Measurements from ENCODE around the gene NACC2.

The NACC2 gene

GRCh38 chr9:136086951-136087740, 7.9 kb downstream of the NACC2 start:
- TF ChIP-seq CTCF (IDR thresholded peaks at IDR 0.05; ENCODE audit: low read length, missing control alignments) = no peak
- no peak for DNase-seq (ENCODE audit: low read depth)
- H3K4me3 ChIP-seq (replicated peaks; ENCODE audit: low read depth, low read length) = no peak overlapping the region

GRCh38 chr9:136086213-136086881, 8.7 kb downstream of the NACC2 start:
- no peak for TF ChIP-seq CTCF (IDR thresholded peaks at IDR 0.05; ENCODE audit: low read length, missing control alignments)
- H3K4me3 ChIP-seq (replicated peaks; ENCODE audit: low read depth, low read length) = no peak overlapping the region
- no peak for DNase-seq (ENCODE audit: low read depth)

GRCh38 chr9:136085815-136086212, 9.3 kb downstream of the NACC2 start:
- no peak for DNase-seq (ENCODE audit: low read depth)
- no peak for TF ChIP-seq CTCF (IDR thresholded peaks at IDR 0.05; ENCODE audit: low read length, missing control alignments)
- no peak overlapping the region for H3K4me3 ChIP-seq (replicated peaks; ENCODE audit: low read depth, low read length)

- no peak for TF ChIP-seq CTCF (IDR thresholded peaks at IDR 0.05; ENCODE audit: low read length, missing control alignments)
- no peak for DNase-seq (ENCODE audit: low read depth)
- H3K4me3 ChIP-seq (replicated peaks; ENCODE audit: low read depth, low read length) = no peak overlapping the region
Measured at GRCh38 chr9:136084063-136084944, 10.8 kb downstream of the NACC2 start.

- TF ChIP-seq CTCF (IDR thresholded peaks at IDR 0.05; ENCODE audit: low read length, missing control alignments) = no peak
- no peak overlapping the region for H3K4me3 ChIP-seq (replicated peaks; ENCODE audit: low read depth, low read length)
- no peak for DNase-seq (ENCODE audit: low read depth)
Measured at GRCh38 chr9:136083558-136084062, 11.5 kb downstream of the NACC2 start.

DNA sequence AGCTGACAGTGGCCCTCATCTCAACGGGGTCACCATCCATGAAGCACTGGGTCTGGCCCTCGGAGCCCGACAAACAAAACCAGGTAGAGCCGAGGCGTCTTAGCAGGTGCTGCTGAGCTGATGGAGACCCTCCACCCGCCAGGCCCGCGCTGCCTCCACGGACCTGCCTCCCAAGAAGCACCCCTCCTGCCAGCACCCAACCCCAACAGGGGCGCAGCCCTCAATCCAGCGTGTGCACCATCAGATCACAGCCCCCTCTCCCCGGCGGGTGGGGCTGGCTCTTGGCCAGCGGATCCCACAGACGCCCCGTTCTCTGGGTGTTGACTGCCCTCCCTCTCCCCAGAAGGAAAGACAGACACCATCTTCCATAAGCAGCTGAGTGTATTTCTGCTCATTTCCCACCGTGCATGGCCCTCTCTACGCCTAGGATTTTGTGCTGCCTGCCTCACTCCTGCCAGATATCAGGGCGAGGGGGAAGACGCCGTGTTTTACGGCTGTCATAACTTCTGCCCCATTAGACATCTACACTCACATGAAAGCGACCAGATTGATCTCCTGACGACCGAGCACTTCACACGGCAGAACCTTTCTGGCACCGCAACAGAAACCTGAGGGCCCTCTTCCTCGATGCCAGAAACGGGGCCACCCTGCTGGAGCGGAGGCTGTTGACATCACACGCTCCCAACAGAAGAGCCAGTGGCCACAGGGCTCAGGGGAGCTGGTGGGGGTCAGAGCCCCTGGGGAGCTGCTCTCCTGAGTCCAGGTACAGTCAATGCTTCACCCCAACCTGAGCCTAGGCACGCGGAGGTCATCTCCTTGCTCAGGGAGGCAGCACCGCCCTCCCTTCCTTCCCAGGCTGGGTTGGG, 12.4 kb downstream of the NACC2 start:
- TF ChIP-seq CTCF (IDR thresholded peaks at IDR 0.05; ENCODE audit: low read length, missing control alignments) = no peak
- no peak overlapping the region for H3K4me3 ChIP-seq (replicated peaks; ENCODE audit: low read depth, low read length)
- no peak for DNase-seq (ENCODE audit: low read depth)
